Effector memory CD8-positive, alpha-beta T cell (primary cell): ENCODE measurements around the gene MAP1B.

Experiments
- ATAC-seq: fragments of 150-1000 bp; cut with Tn5 transposase; replicated peaks from 2 replicates; pipeline ENCODE4 v1.10.0; 2021; ENCODE audit warnings: mild to moderate bottlenecking, moderate library complexity
- DNase-seq, 3 experiments: peaks; one replicate each; pipeline ENCODE4 v3.0.0; 2021
- H3K27ac Mint-ChIP-seq, 2 donors: one replicate each; pipeline ENCODE4 v1.8.0; 2022; ENCODE audit warnings: mild to moderate bottlenecking in 2 of 2, mixed read lengths in 2 of 2, moderate library complexity in 2 of 2
- H3K27me3 Mint-ChIP-seq, 2 donors: one replicate each; pipeline ENCODE4 v1.8.0; 2022; ENCODE audit warnings: mixed read lengths in 2 of 2
- H3K36me3 Mint-ChIP-seq: one replicate; pipeline ENCODE4 v1.8.0; 2022; ENCODE audit warnings: mild to moderate bottlenecking, moderate library complexity, mixed read lengths; ENCODE audit not compliant: insufficient read depth
- H3K4me1 Mint-ChIP-seq, 2 donors: one replicate each; pipeline ENCODE4 v1.8.0; 2022; ENCODE audit warnings: low read depth in 2 of 2, mixed read lengths in 2 of 2
- H3K4me3 Mint-ChIP-seq, 2 donors: one replicate each; pipeline ENCODE4 v1.8.0; 2022; ENCODE audit warnings: mild to moderate bottlenecking in 2 of 2, mixed read lengths in 2 of 2, moderate library complexity in 2 of 2
- H3K9me3 Mint-ChIP-seq, 2 donors: one replicate each; pipeline ENCODE4 v1.8.0; 2022; ENCODE audit warnings: mixed read lengths in 2 of 2

Gene MAP1B

GRCh38 chr5:72223371-72223770, 116.1 kb downstream of the MAP1B start:
- ATAC-seq, result no peak
- H3K4me1 Mint-ChIP-seq, result peaks cover 0 to 5% of the 10 kb centered on the region in 2 donors
- peaks cover 41% of the 10 kb centered on the region for H3K36me3 Mint-ChIP-seq
- no peak for DNase-seq
- H3K27me3 Mint-ChIP-seq, result no peaks in the 10 kb centered on the region
- H3K4me3 Mint-ChIP-seq, result no peak overlapping the region
- H3K9me3 Mint-ChIP-seq, result no peaks in the 10 kb centered on the region
- no peak overlapping the region for H3K27ac Mint-ChIP-seq

GRCh38 chr5:72224946-72225463, 117.7 kb downstream of the MAP1B start:
- DNase-seq, result no peak
- Mint-ChIP-seq H3K27ac (peak overlapping the region in 1 of 2 donors; percentile 2), H3K36me3 (peaks cover 41% of the 10 kb centered on the region), H3K4me3 (no peak overlapping the region), H3K4me1 (peaks cover 0 to 5% of the 10 kb centered on the region in 2 donors), H3K27me3 (no peaks in the 10 kb centered on the region), H3K9me3 (no peaks in the 10 kb centered on the region)
- ATAC-seq, result no peak

- H3K4me1 Mint-ChIP-seq, result peaks cover 2 to 10% of the 10 kb centered on the region in 2 donors
- no peak overlapping the region for H3K27ac Mint-ChIP-seq
- DNase-seq, result no peak
- H3K27me3 Mint-ChIP-seq, result no peaks in the 10 kb centered on the region
- no peaks in the 10 kb centered on the region for H3K9me3 Mint-ChIP-seq
- H3K36me3 Mint-ChIP-seq, result peaks cover 40% of the 10 kb centered on the region
- H3K4me3 Mint-ChIP-seq, result no peak overlapping the region
- no peak for ATAC-seq
Observed at GRCh38 chr5:72225741-72226140, 118.5 kb downstream of the MAP1B start.

- peaks cover 29% of the 10 kb centered on the region for H3K36me3 Mint-ChIP-seq
- H3K27me3 Mint-ChIP-seq, result no peaks in the 10 kb centered on the region
- ATAC-seq (no peak), DNase-seq (no peak)
- peaks cover 2 to 12% of the 10 kb centered on the region in 2 donors for H3K4me1 Mint-ChIP-seq
- H3K4me3 Mint-ChIP-seq, result no peak overlapping the region
- no peaks in the 10 kb centered on the region for H3K9me3 Mint-ChIP-seq
- H3K27ac Mint-ChIP-seq, result no peak overlapping the region
Observed at GRCh38 chr5:72226950-72227349, 119.7 kb downstream of the MAP1B start.

GRCh38 chr5:72228960-72229359, 121.7 kb downstream of the MAP1B start:
- Mint-ChIP-seq H3K27me3 (no peaks in the 10 kb centered on the region), H3K4me1 (peaks cover 14 to 21% of the 10 kb centered on the region in 2 donors), H3K36me3 (peaks cover 26% of the 10 kb centered on the region), H3K9me3 (no peaks in the 10 kb centered on the region), H3K27ac (no peak overlapping the region), H3K4me3 (no peak overlapping the region)
- DNase-seq (no peak), ATAC-seq (no peak)

- Mint-ChIP-seq H3K4me1 (peaks cover 23 to 46% of the 10 kb centered on the region in 2 donors), H3K9me3 (no peaks in the 10 kb centered on the region), H3K27ac (peak overlapping the region; percentile 30 to 86), H3K36me3 (peaks cover 13% of the 10 kb centered on the region), H3K4me3 (peak overlapping the region; percentile 61 to 66), H3K27me3 (no peaks in the 10 kb centered on the region)
- DNase-seq (peak; percentile 7 to 26 (median 20)), ATAC-seq (peak; percentile 40)
Observed at GRCh38 chr5:72231991-72232703, 124.9 kb downstream of the MAP1B start.

GRCh38 chr5:72232838-72233237, 125.6 kb downstream of the MAP1B start:
- peaks cover 13% of the 10 kb centered on the region for H3K36me3 Mint-ChIP-seq

GRCh38 chr5:72233835-72234234, 126.6 kb downstream of the MAP1B start:
- Mint-ChIP-seq H3K36me3 (peaks cover 13% of the 10 kb centered on the region), H3K4me3 (peak overlapping the region; percentile 1 to 51)
- ATAC-seq, result no peak

More at GRCh38 chr5:72232838-72233237, 125.6 kb downstream of the MAP1B start:
- no peak for DNase-seq
- peak overlapping the region; percentile 30 to 86 for H3K27ac Mint-ChIP-seq
- no peaks in the 10 kb centered on the region for H3K9me3 Mint-ChIP-seq
- no peak for ATAC-seq
- H3K4me3 Mint-ChIP-seq, result peak overlapping the region; percentile 61 to 66
- H3K27me3 Mint-ChIP-seq, result no peaks in the 10 kb centered on the region
- peaks cover 23 to 46% of the 10 kb centered on the region in 2 donors for H3K4me1 Mint-ChIP-seq

GRCh38 chr5:72234265-72234700, 127.0 kb downstream of the MAP1B start:
- Mint-ChIP-seq H3K27me3 (no peaks in the 10 kb centered on the region), H3K4me1 (peaks cover 23 to 46% of the 10 kb centered on the region in 2 donors), H3K27ac (peak overlapping the region; percentile 24 to 59), H3K36me3 (peaks cover 16% of the 10 kb centered on the region), H3K4me3 (peak overlapping the region; percentile 1 to 51), H3K9me3 (no peaks in the 10 kb centered on the region)
- DNase-seq, result peak; percentile 26 to 37 (median 35)
- ATAC-seq, result peak; percentile 97

More at GRCh38 chr5:72233835-72234234, 126.6 kb downstream of the MAP1B start:
- H3K27me3 Mint-ChIP-seq, result no peaks in the 10 kb centered on the region
- H3K27ac Mint-ChIP-seq, result peak overlapping the region; percentile 24 to 59
- no peak for DNase-seq
- H3K4me1 Mint-ChIP-seq, result peaks cover 23 to 46% of the 10 kb centered on the region in 2 donors
- no peaks in the 10 kb centered on the region for H3K9me3 Mint-ChIP-seq

- peak overlapping the region; percentile 24 to 59 for H3K27ac Mint-ChIP-seq
- peaks cover 16% of the 10 kb centered on the region for H3K36me3 Mint-ChIP-seq
- H3K4me1 Mint-ChIP-seq, result peaks cover 23 to 46% of the 10 kb centered on the region in 2 donors
- no peak for ATAC-seq
- no peak for DNase-seq
- H3K9me3 Mint-ChIP-seq, result no peaks in the 10 kb centered on the region
- H3K4me3 Mint-ChIP-seq, result peak overlapping the region; percentile 1 to 51
- no peaks in the 10 kb centered on the region for H3K27me3 Mint-ChIP-seq
Observed at GRCh38 chr5:72234868-72235267, 127.6 kb downstream of the MAP1B start.

GRCh38 chr5:72235725-72236124, 128.4 kb downstream of the MAP1B start:
- Mint-ChIP-seq H3K27ac (no peak overlapping the region), H3K4me3 (no peak overlapping the region), H3K4me1 (peaks cover 21 to 41% of the 10 kb centered on the region in 2 donors), H3K27me3 (no peaks in the 10 kb centered on the region), H3K36me3 (peaks cover 16% of the 10 kb centered on the region), H3K9me3 (no peaks in the 10 kb centered on the region)
- no peak for DNase-seq
- ATAC-seq, result no peak

GRCh38 chr5:72237415-72237814, 130.1 kb downstream of the MAP1B start:
- DNase-seq (no peak), ATAC-seq (no peak)
- H3K27me3 Mint-ChIP-seq, result no peaks in the 10 kb centered on the region
- no peak overlapping the region for H3K4me3 Mint-ChIP-seq
- no peak overlapping the region for H3K27ac Mint-ChIP-seq
- H3K36me3 Mint-ChIP-seq, result peaks cover 13% of the 10 kb centered on the region
- peaks cover 21 to 36% of the 10 kb centered on the region in 2 donors for H3K4me1 Mint-ChIP-seq
- H3K9me3 Mint-ChIP-seq, result no peaks in the 10 kb centered on the region

- H3K36me3 Mint-ChIP-seq, result peaks cover 12% of the 10 kb centered on the region
Observed at GRCh38 chr5:72237879-72238278, 130.6 kb downstream of the MAP1B start.

More at GRCh38 chr5:72237879-72238278, 130.6 kb downstream of the MAP1B start:
- H3K27ac Mint-ChIP-seq, result no peak overlapping the region
- no peak for ATAC-seq
- H3K27me3 Mint-ChIP-seq, result no peaks in the 10 kb centered on the region
- DNase-seq, result no peak
- H3K9me3 Mint-ChIP-seq, result no peaks in the 10 kb centered on the region
- peaks cover 16 to 31% of the 10 kb centered on the region in 2 donors for H3K4me1 Mint-ChIP-seq
- H3K4me3 Mint-ChIP-seq, result no peak overlapping the region
